Measurements from ENCODE around the gene ERBB4. TPM values are rescaled to one million over a fixed set of nuclear protein-coding genes. Genes with fewer than 3 reads are reported as not detected.

ERBB4 gene
- polyA plus RNA-seq, 1 experiment = not detected

GRCh38 chr2:211741966-211742365, 796.6 kb downstream of the ERBB4 start:
- TF ChIP-seq, protein P1, sequence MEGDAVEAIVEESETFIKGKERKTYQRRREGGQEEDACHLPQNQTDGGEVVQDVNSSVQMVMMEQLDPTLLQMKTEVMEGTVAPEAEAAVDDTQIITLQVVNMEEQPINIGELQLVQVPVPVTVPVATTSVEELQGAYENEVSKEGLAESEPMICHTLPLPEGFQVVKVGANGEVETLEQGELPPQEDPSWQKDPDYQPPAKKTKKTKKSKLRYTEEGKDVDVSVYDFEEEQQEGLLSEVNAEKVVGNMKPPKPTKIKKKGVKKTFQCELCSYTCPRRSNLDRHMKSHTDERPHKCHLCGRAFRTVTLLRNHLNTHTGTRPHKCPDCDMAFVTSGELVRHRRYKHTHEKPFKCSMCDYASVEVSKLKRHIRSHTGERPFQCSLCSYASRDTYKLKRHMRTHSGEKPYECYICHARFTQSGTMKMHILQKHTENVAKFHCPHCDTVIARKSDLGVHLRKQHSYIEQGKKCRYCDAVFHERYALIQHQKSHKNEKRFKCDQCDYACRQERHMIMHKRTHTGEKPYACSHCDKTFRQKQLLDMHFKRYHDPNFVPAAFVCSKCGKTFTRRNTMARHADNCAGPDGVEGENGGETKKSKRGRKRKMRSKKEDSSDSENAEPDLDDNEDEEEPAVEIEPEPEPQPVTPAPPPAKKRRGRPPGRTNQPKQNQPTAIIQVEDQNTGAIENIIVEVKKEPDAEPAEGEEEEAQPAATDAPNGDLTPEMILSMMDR (IDR thresholded peaks at IDR 0.05; ENCODE audit: low read depth, low read length) = no peak
- POLR2A ChIA-PET = no interaction called here
- no peak for DNase-seq (ENCODE audit: low read depth, low spot score)
- Histone ChIP-seq H3K27me3 (ENCODE audit: control insufficient read depth, insufficient read depth, low read length) (no peaks in the 10 kb centered on the region), H3K9me3 (ENCODE audit: control insufficient read depth, insufficient read depth, low read length) (peaks cover 6% of the 10 kb centered on the region; the same call in 1 of the 2 replicates), H3K27ac (ENCODE audit: low read depth, low read length) (no peak overlapping the region), H3K4me3 (ENCODE audit: low read depth, low read length) (no peak overlapping the region)
- CTCF ChIA-PET = interaction anchor here (1.5 kb wide), 1 partner anchor 825 kb away, joined by 3 read pairs; no protein-coding TSS in a partner anchor

DNA sequence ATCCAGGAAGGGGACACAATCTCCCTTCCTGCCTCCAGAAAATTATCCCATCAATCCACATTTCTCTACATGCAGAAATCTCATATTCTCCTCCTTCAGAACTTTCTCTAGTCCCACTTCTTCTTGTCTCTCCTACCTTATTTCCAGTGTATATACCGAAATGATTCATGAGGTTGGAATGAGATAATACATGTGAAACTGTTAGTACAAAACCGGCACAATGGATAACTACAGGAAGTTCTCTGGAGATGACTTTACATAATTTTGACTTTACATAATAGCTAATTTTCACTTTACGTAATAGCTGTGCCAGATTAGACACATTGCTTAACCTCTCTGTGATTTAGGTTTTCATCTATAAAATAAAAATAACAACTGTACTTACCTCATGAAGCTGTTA, 801.3 kb downstream of the ERBB4 start:
- DNase-seq (ENCODE audit: low read depth, low spot score) = no peak
- Histone ChIP-seq H3K27ac (ENCODE audit: low read depth, low read length) (no peak overlapping the region), H3K9me3 (ENCODE audit: control insufficient read depth, insufficient read depth, low read length) (peaks cover 12% of the 10 kb centered on the region), H3K27me3 (ENCODE audit: control insufficient read depth, insufficient read depth, low read length) (no peaks in the 10 kb centered on the region), H3K4me3 (ENCODE audit: low read depth, low read length) (no peak overlapping the region)
- ChIA-PET POLR2A (no interaction called here), CTCF (interaction anchor here (1.0 kb wide), 1 partner anchor 830 kb away, joined by 3 read pairs; no protein-coding TSS in a partner anchor)
- TF ChIP-seq, protein P1 (IDR thresholded peaks at IDR 0.05; ENCODE audit: low read depth, low read length) = no peak

GRCh38 chr2:211730215-211730614, 808.4 kb downstream of the ERBB4 start:
- TF ChIP-seq, protein P1 (IDR thresholded peaks at IDR 0.05; ENCODE audit: low read depth, low read length) = no peak
- Histone ChIP-seq H3K9me3 (ENCODE audit: control insufficient read depth, insufficient read depth, low read length) (peaks cover 3% of the 10 kb centered on the region), H3K27ac (ENCODE audit: low read depth, low read length) (no peak overlapping the region), H3K27me3 (ENCODE audit: control insufficient read depth, insufficient read depth, low read length) (no peaks in the 10 kb centered on the region), H3K4me3 (ENCODE audit: low read depth, low read length) (no peak overlapping the region)
- POLR2A ChIA-PET = no interaction called here
- DNase-seq (ENCODE audit: low read depth, low spot score) = no peak
- CTCF ChIA-PET = interaction anchor here (1.7 kb wide), 1 partner anchor 14 kb away, joined by 5 read pairs; no protein-coding TSS in a partner anchor

- CTCF ChIA-PET = no interaction called here
Observed at GRCh38 chr2:211729433-211729832, 809.2 kb downstream of the ERBB4 start.

DNA sequence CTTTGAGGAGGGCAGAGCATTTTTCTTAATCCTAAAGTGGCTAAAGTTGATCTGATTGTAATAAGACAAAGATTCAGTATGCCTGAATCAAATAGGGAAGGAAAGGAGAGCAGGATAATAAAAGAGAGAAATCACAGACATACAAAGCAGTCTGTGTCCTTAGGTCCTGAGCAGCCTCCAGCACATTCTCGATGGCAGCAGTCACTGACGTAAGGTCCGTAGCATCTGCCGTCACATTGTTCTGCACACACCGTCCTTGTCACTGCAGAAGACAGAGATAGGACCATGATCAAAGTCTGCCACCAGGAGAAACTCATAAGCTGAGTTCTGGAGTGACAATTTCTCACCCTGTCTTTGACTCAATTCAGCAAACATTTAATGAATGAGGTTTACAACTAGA, 813.7 kb downstream of the ERBB4 start:
- no peak overlapping the region for H3K4me3 ChIP-seq (ENCODE audit: low read depth, low read length)
- ChIA-PET CTCF (no interaction called here), POLR2A (no interaction called here)
- TF ChIP-seq, protein P1 (IDR thresholded peaks at IDR 0.05; ENCODE audit: low read depth, low read length) = no peak
- DNase-seq (ENCODE audit: low read depth, low spot score) = no peak
- H3K27me3 ChIP-seq (ENCODE audit: control insufficient read depth, insufficient read depth, low read length) = no peaks in the 10 kb centered on the region
- no peak overlapping the region for H3K27ac ChIP-seq (ENCODE audit: low read depth, low read length)
- peaks cover 5% of the 10 kb centered on the region for H3K9me3 ChIP-seq (ENCODE audit: control insufficient read depth, insufficient read depth, low read length)

More at GRCh38 chr2:211729433-211729832, 809.2 kb downstream of the ERBB4 start:
- H3K4me3 ChIP-seq (ENCODE audit: low read depth, low read length) = no peak overlapping the region
- POLR2A ChIA-PET = no interaction called here
- no peak for DNase-seq (ENCODE audit: low read depth, low spot score)
- H3K9me3 ChIP-seq (ENCODE audit: control insufficient read depth, insufficient read depth, low read length) = peaks cover 5% of the 10 kb centered on the region
- H3K27me3 ChIP-seq (ENCODE audit: control insufficient read depth, insufficient read depth, low read length) = no peaks in the 10 kb centered on the region
- no peak overlapping the region for H3K27ac ChIP-seq (ENCODE audit: low read depth, low read length)
- TF ChIP-seq, protein P1 (IDR thresholded peaks at IDR 0.05; ENCODE audit: low read depth, low read length) = no peak
